Activated CD4-positive, alpha-beta T cell treated with anti-CD3 and anti-CD28 coated beads for 24 hours (primary cell): ENCODE measurements around the gene SLTM.
"Not testable (repeated sequence)": the region's sequence is repeated elsewhere in the genome, so short reads cannot be mapped to it uniquely, and the experiment has no call there.

Experiments used
- DNase-seq, 2 donors: peaks; one replicate each; pipeline ENCODE4 v3.0.0-alpha.2; 2020; ENCODE audit warnings: low read depth in 2 of 2

The SLTM gene

GRCh38 chr15:58926823-58927222 is 6.7 kb downstream of the SLTM start:
- DNase-seq = no peak

GRCh38 chr15:58924327-58924726 is 9.2 kb downstream of the SLTM start:
- DNase-seq = no peak

GRCh38 chr15:58923696-58924300 is 9.7 kb downstream of the SLTM start:
- no peak for DNase-seq

GRCh38 chr15:58923284-58923683 is 10.2 kb downstream of the SLTM start:
- no peak for DNase-seq

GRCh38 chr15:58921267-58921790 is 12.2 kb downstream of the SLTM start:
- DNase-seq = no peak

DNA sequence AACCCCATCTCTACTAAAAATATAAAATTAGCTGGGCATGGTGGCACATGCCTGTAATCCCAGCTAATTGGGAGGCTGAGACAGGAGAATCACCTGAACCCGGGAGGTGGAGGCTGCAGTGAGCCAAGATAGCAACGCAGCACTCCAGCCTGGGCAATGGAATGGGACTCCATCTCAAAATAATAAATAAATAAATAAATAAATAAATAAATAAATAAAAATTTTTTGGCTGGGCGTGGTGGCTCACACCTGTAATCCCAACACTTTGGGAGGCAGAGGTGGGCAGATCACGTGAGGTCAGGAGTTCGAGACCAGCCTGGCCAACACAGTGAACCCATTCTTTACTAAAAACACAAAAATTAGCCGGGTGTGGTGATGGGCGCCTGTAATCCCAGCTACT is 13.0 kb downstream of the SLTM start:
- DNase-seq = not testable (repeated sequence)

- DNase-seq = no peak
Measured at GRCh38 chr15:58919232-58919631, 14.2 kb downstream of the SLTM start.

GRCh38 chr15:58918239-58918638 is 15.2 kb downstream of the SLTM start:
- DNase-seq = no peak

DNA sequence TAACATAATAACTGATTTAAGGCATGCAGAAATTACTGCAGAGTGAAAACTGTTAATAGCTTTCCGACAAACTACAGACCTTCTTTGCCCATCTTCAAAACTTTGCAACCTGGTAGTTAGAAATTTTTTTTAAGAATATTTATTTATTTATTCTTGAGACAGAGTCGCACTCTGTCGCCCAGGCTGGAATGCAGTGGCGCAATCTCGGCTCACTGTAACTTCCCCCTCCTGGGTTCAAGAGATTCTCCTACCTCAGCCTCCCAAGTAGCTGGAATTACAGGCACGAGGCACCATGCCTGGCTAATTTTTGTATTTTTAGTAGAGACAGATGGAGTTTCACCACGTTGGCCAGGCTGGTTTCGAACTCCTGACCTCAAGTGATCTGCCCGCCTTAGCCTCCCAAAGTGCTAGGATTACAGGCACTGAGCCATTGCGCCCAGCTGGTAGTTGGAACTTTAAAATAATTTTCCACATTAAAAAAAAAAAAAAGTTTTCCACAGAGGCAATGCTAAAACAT is 15.8 kb downstream of the SLTM start:
- not testable (repeated sequence) for DNase-seq

DNA sequence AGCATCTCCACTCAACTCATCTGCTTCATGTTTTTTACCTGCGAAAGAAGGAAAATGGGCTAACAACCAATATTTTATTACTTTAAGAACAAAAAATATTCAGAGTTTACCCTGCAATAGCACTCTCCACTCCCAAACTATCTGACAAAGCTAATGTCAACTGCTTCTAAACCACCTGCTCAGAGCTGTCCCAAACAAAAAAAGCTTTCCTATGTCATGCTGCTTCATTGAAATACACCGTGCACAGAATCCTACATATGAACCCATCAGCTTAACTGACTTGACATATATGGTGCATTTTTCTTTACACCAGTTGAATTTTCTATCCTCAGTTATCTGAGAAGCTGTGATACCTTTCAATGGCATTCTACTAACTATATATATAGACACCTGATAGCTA is 16.5 kb downstream of the SLTM start:
- DNase-seq = no peak

DNA sequence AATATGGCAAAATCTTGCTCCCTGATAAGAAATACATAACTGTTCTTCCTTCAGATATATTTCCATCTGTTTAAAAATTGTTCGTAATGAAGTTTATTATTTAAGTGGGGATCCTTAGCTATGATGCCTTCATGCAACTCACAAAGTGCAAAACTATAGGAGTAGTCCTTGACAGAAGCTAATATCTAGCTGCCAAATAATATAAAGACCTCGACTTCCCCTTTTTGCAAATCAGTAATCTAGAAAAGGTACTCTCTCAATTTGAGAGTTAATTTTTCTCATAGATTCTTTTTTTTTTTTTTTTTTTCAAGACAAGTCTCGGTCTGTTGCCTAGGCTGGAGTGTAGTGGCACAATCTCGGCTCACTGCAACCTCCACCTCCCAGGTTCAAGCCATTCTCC is 23.0 kb downstream of the SLTM start:
- no peak for DNase-seq

DNA sequence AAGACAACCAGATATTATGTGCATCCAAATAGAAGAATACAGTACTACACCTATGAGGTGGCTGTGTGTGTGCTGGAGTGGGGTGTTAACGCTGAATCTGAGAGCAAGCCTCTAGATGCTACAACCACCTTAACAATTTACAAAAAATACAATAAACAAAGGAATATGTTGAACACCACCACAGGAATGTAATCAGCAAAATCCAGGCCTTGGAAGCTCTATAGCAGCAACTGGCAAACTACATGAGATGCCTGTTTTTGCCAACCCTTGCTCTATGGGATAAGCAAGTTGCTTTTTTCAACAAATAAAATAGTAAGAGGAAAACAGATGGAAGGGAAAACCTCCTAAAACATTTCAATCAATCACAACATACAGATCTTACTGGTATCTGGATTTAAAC is 23.9 kb downstream of the SLTM start:
- DNase-seq = no peak

DNA sequence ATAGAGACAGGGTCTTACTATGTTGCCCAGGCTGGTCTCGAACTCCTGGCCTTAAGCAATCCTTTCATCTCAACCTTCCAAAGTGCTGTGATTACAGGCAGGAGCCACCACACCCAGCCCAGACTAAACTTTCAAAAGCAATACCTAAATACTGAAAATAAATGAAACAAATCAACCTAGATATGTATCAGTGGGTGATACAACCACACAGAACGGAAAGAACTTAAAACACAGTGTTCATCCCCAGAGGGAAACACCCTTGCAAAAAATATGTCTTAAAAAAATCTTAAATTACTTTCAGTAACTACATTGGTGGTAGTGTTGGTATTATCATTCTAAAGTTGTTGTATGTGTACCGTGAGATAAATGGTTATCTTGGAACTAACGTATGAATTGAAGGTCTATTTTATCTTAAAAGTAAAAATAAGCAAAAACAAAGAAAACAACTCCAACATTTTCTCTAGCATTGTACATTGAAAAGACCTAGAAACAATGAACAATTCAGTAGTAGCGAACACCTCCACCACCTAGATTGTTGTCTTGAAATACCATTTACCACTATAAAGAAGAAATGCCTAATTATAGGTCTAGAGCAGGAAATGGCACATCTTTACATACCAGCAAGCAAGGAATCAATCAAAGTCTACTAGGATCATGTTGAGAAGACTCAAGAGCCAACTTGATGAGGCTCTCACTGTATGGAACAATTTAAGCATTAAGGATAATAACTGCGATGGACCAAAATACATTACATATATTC is 24.7 kb downstream of the SLTM start:
- DNase-seq = no peak

- no peak for DNase-seq
Measured at GRCh38 chr15:58900631-58901030, 32.8 kb downstream of the SLTM start.

GRCh38 chr15:58898150-58898680 is 35.3 kb downstream of the SLTM start:
- DNase-seq = no peak

GRCh38 chr15:58889363-58889762 is 44.1 kb downstream of the SLTM start:
- no peak for DNase-seq

DNA sequence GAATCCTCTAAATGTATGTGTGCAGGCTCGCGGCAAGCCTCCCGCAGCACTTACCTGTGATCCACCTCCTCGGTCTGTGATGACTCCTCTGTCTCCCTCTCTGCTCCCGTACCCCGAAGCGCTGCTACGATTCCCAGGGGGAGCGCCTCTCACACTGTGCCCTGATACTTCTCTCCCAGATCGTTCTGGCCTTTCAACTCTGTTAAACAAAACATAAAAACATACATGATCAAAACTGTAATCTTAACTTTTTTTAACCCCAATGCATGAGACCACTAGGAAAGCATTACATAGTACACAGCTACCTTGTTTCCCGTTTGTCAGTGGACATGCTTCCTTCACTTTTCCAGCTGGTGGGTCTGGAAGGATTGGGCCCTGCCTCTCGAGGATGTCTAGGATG is 46.6 kb downstream of the SLTM start:
- DNase-seq = no peak

GRCh38 chr15:58883926-58884325 is 49.6 kb downstream of the SLTM start:
- not testable (repeated sequence) for DNase-seq

DNA sequence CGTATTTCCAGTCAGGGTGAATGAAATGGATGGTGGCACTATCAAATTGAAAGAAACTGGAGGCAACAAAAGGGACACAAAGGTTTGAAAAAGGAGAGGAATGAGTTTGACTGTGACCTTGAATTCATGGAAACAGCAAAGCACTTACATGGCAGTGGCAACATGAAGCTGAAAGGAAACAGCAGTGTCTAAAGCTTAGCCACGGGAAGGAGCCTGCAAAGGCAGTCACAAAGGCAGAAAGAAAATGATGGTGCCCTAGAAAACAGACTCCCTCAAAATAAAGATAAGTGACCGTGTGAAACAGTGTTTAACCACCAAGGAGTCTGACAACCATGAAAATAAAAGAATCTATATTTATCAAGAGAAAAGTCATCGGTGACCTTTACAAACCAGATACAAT is 51.2 kb downstream of the SLTM start:
- DNase-seq = no peak

GRCh38 chr15:58880320-58880719 is 53.2 kb downstream of the SLTM start:
- no peak for DNase-seq

DNA sequence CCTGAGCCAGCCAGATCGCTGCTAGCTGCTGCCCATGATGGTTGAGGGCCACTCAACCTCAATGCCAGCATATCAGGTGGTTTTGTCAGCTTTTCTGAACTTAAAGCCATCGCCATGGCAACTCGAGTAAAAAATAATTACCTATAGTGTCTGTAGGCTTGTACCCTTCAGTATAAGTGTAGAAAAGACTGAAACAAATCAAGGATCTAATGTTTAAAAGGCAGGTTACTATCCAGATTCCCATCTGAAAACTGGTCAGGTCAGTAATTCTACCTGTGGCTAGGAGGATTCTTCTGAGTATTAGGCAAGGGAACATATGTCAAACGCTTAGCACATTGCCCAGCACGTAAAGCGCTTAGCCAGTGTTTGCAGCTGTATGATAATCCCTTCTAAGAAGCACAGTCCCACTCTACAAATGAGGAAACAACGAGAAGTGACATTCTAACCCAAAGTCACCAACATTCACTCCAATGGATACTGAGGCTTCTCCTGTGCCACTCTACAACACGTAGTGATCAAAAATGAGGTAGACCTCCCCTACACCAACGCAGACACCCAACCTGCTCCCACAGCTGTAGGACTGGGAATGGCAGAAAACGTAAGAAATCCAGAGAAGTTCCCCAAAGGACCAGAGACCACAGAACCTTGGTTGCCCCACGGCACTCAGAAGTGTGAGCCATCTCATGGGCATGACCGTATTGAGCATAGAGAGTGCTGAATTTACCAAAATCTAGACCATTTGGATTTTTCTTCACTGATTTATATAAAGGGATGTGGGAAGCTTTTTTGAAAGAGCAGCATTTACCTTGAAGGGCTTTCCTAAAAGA is 55.3 kb downstream of the SLTM start:
- no peak for DNase-seq
